Prostate gland (tissue), 1 donor: ENCODE data around the gene AGXT.

ENCODE experiments used
- POLR2A ChIP-seq: fragments of 450-650 bp; IDR thresholded peaks from one replicate; pipeline ENCODE4 v1.6.1; 2016; ENCODE audit warnings: antibody characterized with exemption, mild to moderate bottlenecking
- POLR2AphosphoS5 ChIP-seq: sonication (generic); formaldehyde crosslinking; IDR thresholded peaks from one replicate; pipeline ENCODE4 v1.6.1; 2017; ENCODE audit warnings: antibody characterized with exemption

- no peak for TF ChIP-seq POLR2AphosphoS5
- no peak for TF ChIP-seq POLR2A
Observed at GRCh38 chr2:240915526-240916341, 47.1 kb downstream of the AGXT start.
